ENCODE data around the gene GABBR1. TPM values are rescaled to one million over a fixed set of nuclear protein-coding genes. Genes with fewer than 3 reads are reported as not detected.

GABBR1 gene
- total and polyA plus RNA-seq, 2 of the 13 experiments (the other 11 are each of a cell fraction or from before 2014, with no cell fraction given), result 0.07 to 0.37 TPM

DNA sequence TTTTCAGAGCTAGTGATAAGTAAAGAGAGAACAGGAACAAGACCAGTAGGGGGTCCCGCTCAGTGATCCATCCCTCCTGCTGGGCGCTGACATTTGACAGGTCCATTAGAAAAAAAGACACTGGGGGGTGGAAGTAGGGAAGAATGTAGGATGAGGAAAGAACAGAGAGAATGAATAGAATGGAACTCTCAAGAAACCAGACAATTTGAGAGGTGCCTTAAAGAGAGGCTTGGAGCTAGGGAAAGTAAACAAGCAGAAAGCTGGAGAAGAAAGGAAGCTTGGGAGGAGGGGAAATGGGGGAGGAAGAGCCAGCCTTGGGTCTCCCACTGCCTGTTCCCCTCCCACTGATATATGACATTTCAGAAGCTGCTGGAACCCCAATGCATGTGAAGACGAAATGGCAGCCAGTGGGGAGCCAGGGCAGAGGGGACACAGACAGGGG, 8.4 kb downstream of the GABBR1 start:
- no peak overlapping the region for H3K9ac ChIP-seq (ENCODE audit: insufficient read depth, low read depth, low read length)
- BruUV-seq (replicated peaks), result no TSS peak
- no peak overlapping the region for H3K27ac ChIP-seq (ENCODE audit: extremely low read length, insufficient read depth, low read length)
- in situ Hi-C loops (cut with HindIII; ENCODE audit: extremely low pct_ligation_motif_present, low pct_unique_long_range_greater_than_20kb), result no loop called here
- ATAC-seq (no peak), FAIRE-seq (no peak), DNase-seq (ENCODE audit: low spot score) (no peak)
- peaks cover 11% of the 10 kb centered on the region for H3K4me1 ChIP-seq (ENCODE audit: insufficient read depth, low read length)
- H2AFZ ChIP-seq (ENCODE audit: low read length), result no peak overlapping the region
- ChIA-PET CTCF (ENCODE audit: low intra/inter-chr PET ratio, low total read pairs) (no interaction called here), POLR2A (no interaction called here)
- 23% methylated on average over 3 of the region's 3 CpGs for WGBS (ENCODE audit: low lambda C conversion rate)
- no peaks in the 10 kb centered on the region for H3K36me3 ChIP-seq (replicated peaks in 1 of 2; ENCODE audit: control insufficient read depth in 1 of 2, insufficient read depth in 2 of 2, low read length in 2 of 2)
- H3K79me2 ChIP-seq (ENCODE audit: insufficient read depth, low read length), result no peaks in the 10 kb centered on the region
- no peaks in the 10 kb centered on the region for H3K9me3 ChIP-seq (ENCODE audit: low read length)
- no peaks in the 10 kb centered on the region for H4K20me1 ChIP-seq (ENCODE audit: insufficient read depth, low read length)
- H3K4me2 ChIP-seq (ENCODE audit: low read depth, low read length), result no peak overlapping the region
- TF ChIP-seq, protein P1, sequence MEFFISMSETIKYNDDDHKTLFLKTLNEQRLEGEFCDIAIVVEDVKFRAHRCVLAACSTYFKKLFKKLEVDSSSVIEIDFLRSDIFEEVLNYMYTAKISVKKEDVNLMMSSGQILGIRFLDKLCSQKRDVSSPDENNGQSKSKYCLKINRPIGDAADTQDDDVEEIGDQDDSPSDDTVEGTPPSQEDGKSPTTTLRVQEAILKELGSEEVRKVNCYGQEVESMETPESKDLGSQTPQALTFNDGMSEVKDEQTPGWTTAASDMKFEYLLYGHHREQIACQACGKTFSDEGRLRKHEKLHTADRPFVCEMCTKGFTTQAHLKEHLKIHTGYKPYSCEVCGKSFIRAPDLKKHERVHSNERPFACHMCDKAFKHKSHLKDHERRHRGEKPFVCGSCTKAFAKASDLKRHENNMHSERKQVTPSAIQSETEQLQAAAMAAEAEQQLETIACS (CRISPR knock-in tag; IDR thresholded peaks at IDR 0.05), result no peak
- TF ChIP-seq CBX5 (CRISPR knock-in tag; IDR thresholded peaks at IDR 0.05; ENCODE audit: borderline replicate concordance), result no peak
- TF ChIP-seq GATA4 (IDR thresholded peaks at IDR 0.05; ENCODE audit: borderline replicate concordance, low read depth), result no peak
- TF ChIP-seq, protein P2, sequence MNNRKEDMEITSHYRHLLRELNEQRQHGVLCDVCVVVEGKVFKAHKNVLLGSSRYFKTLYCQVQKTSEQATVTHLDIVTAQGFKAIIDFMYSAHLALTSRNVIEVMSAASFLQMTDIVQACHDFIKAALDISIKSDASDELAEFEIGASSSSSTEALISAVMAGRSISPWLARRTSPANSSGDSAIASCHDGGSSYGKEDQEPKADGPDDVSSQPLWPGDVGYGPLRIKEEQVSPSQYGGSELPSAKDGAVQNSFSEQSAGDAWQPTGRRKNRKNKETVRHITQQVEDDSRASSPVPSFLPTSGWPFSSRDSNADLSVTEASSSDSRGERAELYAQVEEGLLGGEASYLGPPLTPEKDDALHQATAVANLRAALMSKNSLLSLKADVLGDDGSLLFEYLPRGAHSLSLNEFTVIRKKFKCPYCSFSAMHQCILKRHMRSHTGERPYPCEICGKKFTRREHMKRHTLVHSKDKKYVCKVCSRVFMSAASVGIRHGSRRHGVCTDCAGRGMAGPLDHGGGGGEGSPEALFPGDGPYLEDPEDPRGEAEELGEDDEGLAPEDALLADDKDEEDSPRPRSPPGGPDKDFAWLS (CRISPR knock-in tag; IDR thresholded peaks at IDR 0.05; ENCODE audit: borderline replicate concordance), result no peak
- no peak for TF ChIP-seq TCF7 (IDR thresholded peaks at IDR 0.05; ENCODE audit: low read depth)
- TF ChIP-seq, protein P3, sequence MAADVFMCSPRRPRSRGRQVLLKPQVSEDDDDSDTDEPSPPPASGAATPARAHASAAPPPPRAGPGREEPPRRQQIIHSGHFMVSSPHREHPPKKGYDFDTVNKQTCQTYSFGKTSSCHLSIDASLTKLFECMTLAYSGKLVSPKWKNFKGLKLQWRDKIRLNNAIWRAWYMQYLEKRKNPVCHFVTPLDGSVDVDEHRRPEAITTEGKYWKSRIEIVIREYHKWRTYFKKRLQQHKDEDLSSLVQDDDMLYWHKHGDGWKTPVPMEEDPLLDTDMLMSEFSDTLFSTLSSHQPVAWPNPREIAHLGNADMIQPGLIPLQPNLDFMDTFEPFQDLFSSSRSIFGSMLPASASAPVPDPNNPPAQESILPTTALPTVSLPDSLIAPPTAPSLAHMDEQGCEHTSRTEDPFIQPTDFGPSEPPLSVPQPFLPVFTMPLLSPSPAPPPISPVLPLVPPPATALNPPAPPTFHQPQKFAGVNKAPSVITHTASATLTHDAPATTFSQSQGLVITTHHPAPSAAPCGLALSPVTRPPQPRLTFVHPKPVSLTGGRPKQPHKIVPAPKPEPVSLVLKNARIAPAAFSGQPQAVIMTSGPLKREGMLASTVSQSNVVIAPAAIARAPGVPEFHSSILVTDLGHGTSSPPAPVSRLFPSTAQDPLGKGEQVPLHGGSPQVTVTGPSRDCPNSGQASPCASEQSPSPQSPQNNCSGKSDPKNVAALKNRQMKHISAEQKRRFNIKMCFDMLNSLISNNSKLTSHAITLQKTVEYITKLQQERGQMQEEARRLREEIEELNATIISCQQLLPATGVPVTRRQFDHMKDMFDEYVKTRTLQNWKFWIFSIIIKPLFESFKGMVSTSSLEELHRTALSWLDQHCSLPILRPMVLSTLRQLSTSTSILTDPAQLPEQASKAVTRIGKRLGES (CRISPR knock-in tag; IDR thresholded peaks at IDR 0.05; ENCODE audit: borderline replicate concordance), result no peak
- TF ChIP-seq MAFK (conservative IDR thresholded peaks at IDR 0.05 in 1 of 2, IDR thresholded peaks at IDR 0.05 in 1 of 2; ENCODE audit: low read length in 2 of 2), result no peak
- no peak overlapping the region for H3K4me3 ChIP-seq (replicated peaks in 1 of 3; ENCODE audit: insufficient read depth in 1 of 3, low read depth in 2 of 3, low read length in 3 of 3)
- peaks cover 10 to 45% of the 10 kb centered on the region in 2 experiments; a peak in 4 of 5 replicates for H3K27me3 ChIP-seq (ENCODE audit: control insufficient read depth in 1 of 2, insufficient read depth in 2 of 2, low read length in 2 of 2)
- intact Hi-C loops (cut with micrococcal nuclease; ENCODE audit: unreplicated experiment), result loop anchor here (5.0 kb wide), 1 partner anchor 793 kb away; no protein-coding TSS in a partner anchor
